GM13977 (cell line): Measurements from ENCODE around the gene SCLT1.

ENCODE experiments used
- DNase-seq: peaks from one replicate; pipeline ENCODE4 v3.0.0; 2012; ENCODE audit warnings: low spot score
- in situ Hi-C: fragments of 300-500 bp; cut with MboI; formaldehyde crosslinking; loops from one replicate; pipeline ENCODE4 v1.12.0; 2022; ENCODE audit warnings: low sequenced_read_pairs, low pct_unique_long_range_greater_than_20kb, mixed read lengths, inconsistent platforms; ENCODE audit not compliant: unreplicated experiment
- TF ChIP-seq, protein P1 (sequence below): IDR thresholded peaks from 2 replicates; pipeline ENCODE4 v1.5.1; 2012; ENCODE audit warnings: mild to moderate bottlenecking, control low read depth; ENCODE audit not compliant: insufficient read depth; ENCODE audit errors: extremely low read depth, missing control alignments

Gene SCLT1

DNA sequence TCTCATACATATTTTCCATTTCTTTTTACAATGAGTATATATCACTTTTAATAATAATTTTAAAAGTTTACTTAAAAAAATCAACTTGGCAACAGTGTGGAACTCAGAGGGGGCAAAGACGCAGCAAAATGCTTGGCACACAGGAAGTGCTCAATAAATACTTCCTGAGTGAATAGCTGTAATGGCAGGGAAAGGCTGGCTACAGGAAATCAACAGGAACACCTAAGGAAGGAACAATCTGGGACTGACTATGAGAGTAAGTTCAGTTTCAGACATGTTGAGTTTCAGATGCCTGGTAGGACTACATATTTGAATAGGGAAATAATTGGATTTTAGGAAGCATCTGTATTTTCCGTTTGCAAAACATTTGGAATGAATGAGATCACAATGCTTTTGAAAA, 137.6 kb downstream of the SCLT1 start:
- no peak for DNase-seq
- in situ Hi-C loops, result no loop called here
- TF ChIP-seq, protein P1, sequence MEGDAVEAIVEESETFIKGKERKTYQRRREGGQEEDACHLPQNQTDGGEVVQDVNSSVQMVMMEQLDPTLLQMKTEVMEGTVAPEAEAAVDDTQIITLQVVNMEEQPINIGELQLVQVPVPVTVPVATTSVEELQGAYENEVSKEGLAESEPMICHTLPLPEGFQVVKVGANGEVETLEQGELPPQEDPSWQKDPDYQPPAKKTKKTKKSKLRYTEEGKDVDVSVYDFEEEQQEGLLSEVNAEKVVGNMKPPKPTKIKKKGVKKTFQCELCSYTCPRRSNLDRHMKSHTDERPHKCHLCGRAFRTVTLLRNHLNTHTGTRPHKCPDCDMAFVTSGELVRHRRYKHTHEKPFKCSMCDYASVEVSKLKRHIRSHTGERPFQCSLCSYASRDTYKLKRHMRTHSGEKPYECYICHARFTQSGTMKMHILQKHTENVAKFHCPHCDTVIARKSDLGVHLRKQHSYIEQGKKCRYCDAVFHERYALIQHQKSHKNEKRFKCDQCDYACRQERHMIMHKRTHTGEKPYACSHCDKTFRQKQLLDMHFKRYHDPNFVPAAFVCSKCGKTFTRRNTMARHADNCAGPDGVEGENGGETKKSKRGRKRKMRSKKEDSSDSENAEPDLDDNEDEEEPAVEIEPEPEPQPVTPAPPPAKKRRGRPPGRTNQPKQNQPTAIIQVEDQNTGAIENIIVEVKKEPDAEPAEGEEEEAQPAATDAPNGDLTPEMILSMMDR, result no peak

DNA sequence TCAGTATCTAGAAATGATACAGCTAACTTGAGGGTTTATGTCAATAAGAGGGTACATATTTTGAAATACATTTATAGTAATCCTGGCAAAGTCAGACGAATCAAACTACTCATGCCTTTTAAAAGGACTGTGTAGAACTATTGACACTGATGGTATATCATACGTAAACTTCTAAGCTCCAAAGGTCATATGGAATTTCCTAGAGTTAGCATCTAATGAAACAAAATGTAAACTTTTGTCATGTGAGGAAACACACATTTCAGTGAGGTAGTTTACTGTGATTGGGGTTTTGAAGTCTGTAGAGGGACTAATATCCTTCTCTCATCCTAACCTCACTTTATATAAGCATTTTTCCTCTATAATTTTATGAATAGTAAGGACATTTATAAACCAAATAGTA, 138.4 kb downstream of the SCLT1 start:
- TF ChIP-seq, protein P1, result no peak
- no peak for DNase-seq
- in situ Hi-C loops, result no loop called here

DNA sequence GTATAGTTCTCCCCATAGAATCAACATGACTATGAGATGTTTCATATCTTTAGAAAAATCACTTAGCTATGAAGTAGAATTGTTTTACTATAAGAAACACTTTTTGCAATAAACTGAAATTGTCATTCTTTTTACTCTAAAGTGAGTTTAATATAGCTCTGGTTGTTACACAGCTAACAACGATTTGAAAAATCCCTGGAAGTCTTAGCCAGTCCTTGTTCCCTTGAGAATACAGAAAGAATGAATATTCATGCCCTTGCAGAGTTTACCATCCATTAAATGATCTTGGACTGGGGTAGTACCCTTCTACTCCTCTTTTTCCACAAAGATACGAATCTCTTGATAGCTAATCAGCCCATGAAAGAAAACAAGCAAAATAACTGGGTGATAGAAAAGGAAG, 142.0 kb downstream of the SCLT1 start:
- TF ChIP-seq, protein P1, result no peak
- in situ Hi-C loops, result no loop called here
- DNase-seq, result no peak

DNA sequence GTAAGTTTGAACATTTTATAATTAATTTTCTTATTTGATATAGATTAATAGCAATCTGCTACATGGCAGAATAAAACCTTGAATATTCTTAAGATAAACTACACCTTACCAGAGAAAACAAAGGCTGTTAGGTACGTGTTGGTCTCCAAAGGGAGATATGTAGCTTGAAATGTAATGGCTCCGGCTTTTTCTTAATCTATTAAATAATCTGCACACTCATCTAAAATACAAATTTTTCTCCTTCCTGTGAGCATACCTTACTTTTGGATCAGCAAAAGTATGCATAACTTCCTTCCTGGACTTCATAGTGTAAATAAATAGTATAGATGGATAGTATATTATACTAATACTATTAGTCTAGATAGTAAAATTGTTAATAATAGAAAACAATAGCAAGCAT, 142.5 kb downstream of the SCLT1 start:
- TF ChIP-seq, protein P1, result no peak
- no peak for DNase-seq
- in situ Hi-C loops, result no loop called here

DNA sequence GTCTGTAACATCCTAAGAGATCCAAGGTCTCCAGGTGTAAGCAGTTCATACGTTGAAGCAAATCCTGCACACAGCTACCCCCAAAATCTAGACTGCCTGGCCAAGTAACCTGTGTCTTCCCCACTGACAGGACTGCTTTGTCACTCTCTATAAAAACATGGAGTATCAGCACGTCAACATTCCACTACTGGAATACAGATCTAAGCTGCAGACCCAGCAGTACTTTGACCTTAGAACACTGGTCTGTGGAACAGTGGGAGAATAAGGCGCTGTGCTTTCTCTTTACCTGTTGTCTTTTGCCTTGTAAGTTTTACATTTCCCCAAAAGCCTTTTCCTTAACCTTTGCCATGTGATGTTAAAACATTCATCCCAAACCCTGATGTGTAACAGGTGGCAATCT, 146.4 kb downstream of the SCLT1 start:
- TF ChIP-seq, protein P1, result no peak
- no peak for DNase-seq
- in situ Hi-C loops, result no loop called here

DNA sequence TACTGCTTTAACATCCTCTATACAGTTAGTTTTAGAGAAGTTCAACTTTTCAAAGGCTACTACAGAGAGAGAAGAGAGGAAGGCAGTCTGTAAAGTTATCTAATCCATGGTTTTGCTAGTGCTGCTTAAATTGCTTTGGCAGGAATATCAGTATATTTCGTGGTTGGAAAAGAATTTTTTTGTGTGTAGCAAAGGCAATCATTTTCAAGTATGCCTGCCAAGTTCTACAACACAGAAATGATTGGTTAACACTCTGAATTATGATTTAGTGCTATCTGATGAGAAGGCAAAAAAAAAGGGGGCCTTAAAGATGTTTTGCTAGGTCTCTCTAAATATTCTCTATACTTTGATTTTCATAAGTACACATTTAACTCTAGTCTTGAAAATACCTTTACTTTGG, 150.7 kb downstream of the SCLT1 start:
- TF ChIP-seq, protein P1, result no peak
- in situ Hi-C loops, result no loop called here
- no peak for DNase-seq

DNA sequence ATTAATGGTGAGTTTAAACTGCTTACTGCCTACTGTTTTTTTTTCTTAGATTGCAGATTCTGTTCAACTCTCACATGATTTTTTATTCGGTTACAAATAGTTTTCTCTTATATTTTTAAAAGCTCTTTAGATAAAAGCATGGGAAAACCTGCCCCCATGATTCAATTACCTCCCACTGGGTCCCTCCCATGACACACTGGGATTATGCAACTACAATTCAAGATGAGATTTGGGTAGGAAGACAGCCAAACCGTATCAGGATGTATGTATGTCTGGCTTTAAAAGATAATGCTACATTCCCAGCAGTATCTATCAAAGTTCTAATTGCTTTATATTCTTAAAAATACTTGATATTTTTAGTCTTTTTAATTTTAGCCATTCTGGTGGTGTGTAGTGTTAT, 152.4 kb downstream of the SCLT1 start:
- in situ Hi-C loops, result no loop called here
- TF ChIP-seq, protein P1, result no peak
- DNase-seq, result no peak
